ENCODE data around the gene EPB41L2.
A peak's percentile ranks its signal among the peaks of the same experiment; 100 is the strongest.
"Not testable (repeated sequence)": the region's sequence is repeated elsewhere in the genome, so short reads cannot be mapped to it uniquely, and the experiment has no call there.

The EPB41L2 gene

DNA sequence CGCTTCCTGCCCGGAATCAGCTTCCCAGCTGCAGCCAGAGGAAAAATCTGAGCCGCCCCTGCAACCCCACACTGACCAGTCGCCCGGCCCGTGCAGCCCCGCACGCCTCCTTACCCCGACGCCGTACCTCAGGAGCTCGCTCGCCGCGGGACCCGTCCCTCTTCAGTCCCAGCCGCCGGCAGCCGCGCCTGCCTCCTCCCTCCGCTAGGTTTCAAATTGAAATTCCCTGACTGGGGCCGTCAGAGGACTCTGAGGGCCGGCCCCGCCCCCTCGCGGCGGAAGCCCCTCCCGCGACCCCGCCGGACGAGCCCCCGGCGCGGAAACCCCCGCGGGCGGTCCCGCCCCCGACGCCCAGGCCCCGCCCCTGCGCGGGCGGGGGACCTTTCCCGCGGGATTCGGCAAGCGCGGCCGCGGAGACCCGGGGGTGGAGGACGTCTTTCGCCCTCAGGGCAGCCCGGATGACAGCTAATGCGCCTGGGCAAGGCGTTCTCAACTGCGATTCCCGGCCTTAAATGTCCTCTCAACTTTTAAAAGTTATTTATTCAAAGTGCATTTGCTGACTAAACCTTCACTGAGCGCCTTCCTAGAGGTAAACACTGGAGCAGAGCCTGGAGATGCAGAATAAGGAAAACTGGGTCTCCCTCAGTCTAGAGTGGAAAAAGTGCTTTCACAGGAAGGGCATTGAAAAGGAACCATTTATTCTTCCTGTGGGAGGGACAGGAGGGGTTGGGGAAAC is at the start of gene EPB41L2:
TSS of gene EPB41L2 (minus strand) at position 218 of the 736 bp plus-strand sequence. CDS start 106,760 bp downstream, outside the sequence.
- peak; percentile 64 to 95 (median 88) for DNase-seq
- intact Hi-C loops (cut with DNase I), result loop anchor here (5.0 kb wide), 3 partner anchors 46 to 176 kb away; partner anchors contain the start of gene AKAP7

GRCh38 chr6:131112249-131112648 is 49.2 kb upstream of the EPB41L2 start:
- intact Hi-C loops (cut with DNase I), result no loop called here
- no peak for DNase-seq

- no peak for DNase-seq
- intact Hi-C loops (cut with DNase I), result no loop called here
Measured at GRCh38 chr6:131107151-131107550, 44.1 kb upstream of the EPB41L2 start.

- DNase-seq, result no peak
- intact Hi-C loops (cut with DNase I), result no loop called here
Measured at GRCh38 chr6:131103901-131104300, 40.9 kb upstream of the EPB41L2 start.

DNA sequence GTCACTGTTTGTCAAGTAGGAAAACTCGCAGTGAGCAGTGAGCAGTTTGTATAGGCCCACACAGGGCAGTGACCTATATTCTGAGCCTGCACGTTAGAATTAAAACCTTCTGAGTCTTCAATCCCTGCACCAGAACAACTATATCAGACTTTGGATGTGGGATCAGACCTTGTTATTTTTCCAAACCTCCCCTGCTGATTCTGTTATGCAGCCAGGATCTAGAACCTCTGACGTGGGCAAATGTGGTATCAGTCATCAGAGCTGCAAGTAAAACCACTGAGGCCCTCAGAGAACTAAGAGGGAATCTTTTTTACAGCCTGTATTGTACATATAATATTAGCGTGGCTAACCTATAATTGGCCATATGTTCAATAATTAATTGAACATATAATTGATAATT is 40.3 kb upstream of the EPB41L2 start:
- intact Hi-C loops (cut with DNase I), result no loop called here
- no peak for DNase-seq

DNA sequence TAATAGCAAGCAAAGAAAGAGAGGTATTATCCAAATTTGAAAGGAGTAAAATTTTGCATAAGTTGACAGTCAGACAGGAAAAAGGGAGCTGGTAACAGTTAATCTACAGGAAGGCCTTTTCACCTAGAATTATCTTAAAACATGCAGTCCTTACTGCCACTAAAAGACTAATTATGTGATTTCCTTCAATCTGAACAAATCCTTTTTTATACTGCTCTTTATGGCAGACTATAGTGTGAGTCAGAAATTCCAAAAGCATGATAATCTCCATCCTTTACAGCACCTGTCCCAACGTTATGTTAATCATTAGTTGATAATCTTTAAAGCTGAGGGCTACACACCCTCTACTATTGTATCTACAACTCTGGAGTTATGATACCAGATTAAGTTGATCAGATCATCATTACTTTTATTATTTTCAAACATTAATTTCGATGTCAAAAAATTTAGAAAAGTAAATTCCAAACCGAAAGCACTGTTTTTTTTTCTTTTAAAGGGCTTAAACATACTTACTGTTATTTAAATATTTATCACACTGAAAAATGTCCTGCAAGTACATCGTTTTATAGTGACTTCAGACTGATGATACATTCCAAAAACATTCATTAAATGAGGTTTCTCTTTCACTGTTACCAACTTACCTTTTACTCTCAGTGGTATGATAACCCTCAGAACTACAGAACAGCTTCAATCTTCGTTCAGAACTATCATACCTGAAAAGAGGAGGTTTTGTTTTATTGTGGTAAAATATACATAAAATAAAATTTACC is 39.1 kb upstream of the EPB41L2 start:
- intact Hi-C loops (cut with DNase I), result no loop called here
- no peak for DNase-seq

- DNase-seq, result no peak
- intact Hi-C loops (cut with DNase I), result no loop called here
Measured at GRCh38 chr6:131096786-131097185, 33.7 kb upstream of the EPB41L2 start.

GRCh38 chr6:131093334-131093733 is 30.3 kb upstream of the EPB41L2 start:
- intact Hi-C loops (cut with DNase I), result no loop called here
- no peak for DNase-seq

GRCh38 chr6:131091944-131092343 is 28.9 kb upstream of the EPB41L2 start:
- intact Hi-C loops (cut with DNase I); DNase-seq: not testable (repeated sequence)

DNA sequence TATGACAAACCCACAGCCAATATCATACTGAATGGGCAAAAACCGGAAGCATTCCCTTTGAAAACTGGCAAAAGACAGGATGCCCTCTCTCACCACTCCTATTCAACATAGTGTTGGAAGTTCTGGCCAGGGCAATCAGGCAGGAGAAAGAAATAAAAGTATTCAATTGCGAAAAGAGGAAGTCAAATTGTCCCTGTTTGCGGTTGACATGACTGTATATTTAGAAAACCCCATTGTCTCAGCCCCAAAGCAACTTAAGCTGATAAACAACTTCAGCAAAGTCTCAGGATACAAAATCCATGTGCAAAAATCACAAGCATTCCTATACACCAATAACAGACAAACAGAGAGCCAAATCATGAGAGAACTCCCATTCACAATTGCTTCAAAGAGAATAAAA is 27.3 kb upstream of the EPB41L2 start:
- DNase-seq; intact Hi-C loops (cut with DNase I): not testable (repeated sequence)

DNA sequence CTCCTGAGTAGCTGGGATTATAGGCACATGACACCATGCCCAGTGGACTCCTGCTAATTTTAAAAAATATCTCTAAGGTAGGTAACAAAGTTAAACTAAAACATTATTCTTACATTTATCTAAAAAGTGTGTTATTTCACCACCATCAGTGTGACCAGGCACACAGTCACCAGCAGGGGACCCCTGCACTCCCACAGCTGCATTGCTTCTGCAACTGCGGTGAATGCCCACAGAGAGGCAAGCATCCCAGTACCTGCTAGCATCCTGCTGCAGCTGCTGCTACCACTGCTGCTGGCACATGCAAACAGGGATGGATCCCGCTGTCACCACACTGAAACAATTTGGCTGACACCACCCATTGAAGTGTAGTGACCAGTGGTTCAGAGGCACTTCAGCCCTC is 21.9 kb upstream of the EPB41L2 start:
- DNase-seq, result no peak
- intact Hi-C loops (cut with DNase I), result no loop called here

DNA sequence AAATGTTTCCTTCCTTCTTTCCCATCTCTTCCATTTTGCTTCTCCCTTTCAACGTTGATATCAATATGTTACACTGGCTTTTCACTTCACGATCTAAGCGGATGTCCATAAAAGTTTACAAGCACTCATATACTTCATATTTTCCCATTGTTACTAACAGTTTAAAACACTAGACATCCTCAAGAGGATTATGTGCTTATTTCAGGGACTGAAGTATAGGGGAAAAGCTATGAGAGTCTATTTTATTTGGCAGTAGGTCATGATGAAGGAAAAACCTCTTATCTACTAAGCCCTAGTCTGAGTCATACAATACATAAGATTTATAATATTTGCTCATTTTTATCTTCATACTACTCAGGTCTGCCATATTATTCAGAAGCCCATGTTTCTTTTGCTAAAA is 20.6 kb upstream of the EPB41L2 start:
- no peak for DNase-seq
- intact Hi-C loops (cut with DNase I), result no loop called here

- DNase-seq, result no peak
- intact Hi-C loops (cut with DNase I), result no loop called here
Measured at GRCh38 chr6:131082335-131082734, 19.3 kb upstream of the EPB41L2 start.

DNA sequence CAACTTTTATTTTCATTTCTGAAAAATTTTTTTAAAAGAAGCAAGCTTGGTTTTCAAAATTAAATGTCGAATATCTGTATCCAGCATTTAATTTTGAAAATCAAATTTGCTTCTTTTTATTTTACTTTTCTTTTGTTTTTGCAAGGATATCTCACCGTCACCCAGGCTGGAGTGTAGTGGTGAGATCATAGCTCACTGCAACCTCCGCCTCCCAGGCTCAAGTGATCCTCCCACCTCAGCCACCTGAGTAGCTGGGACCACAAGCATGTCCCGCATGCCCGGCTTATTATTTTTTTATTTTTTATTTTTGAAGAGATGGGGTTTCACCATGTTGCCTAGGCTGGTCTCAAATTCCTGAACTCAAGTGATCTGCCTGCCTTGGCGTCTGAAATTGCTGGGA is 17.0 kb upstream of the EPB41L2 start:
- no peak for DNase-seq
- intact Hi-C loops (cut with DNase I), result no loop called here

- DNase-seq, result no peak
- intact Hi-C loops (cut with DNase I), result no loop called here
Measured at GRCh38 chr6:131073577-131073976, 10.5 kb upstream of the EPB41L2 start.

DNA sequence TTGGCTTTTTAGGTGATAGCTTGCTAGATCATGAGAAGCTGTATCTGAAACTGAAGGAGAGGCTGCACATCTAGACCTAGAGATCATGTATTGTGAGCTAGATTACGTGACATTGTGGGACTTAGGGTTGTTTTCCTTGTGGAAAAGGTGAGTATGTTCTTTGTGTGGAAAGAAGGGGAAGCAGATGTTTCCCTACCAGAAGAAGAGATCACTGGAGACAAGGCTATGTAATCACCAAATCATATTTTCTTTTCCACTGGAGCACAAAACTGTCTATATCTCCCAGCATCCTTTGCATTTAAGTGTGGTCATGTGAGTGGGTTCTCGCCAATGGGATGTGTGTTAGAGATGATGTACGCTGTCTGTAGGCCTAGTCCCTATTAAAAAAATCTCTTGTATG is 7.0 kb upstream of the EPB41L2 start:
- intact Hi-C loops (cut with DNase I), result no loop called here
- DNase-seq, result no peak

DNA sequence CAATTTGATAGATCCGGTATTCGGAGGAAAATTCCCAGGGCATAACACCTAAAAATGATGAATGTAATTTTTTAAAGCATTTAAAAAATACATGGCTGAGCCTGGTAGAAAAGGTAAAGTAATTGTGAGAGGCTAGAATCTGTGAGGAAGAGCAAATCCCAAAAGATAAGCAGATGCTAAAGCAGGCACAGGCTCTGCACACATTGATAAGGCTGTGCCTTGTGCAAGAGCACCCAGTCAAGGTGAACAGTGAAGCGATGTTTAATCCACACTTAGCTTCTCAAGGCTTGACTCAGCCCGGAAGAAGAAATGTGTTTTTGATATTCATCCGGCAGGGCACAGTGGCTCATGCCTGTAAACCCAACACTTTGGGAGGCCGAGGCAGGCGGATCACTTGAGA is 5.1 kb upstream of the EPB41L2 start:
- DNase-seq, result no peak
- intact Hi-C loops (cut with DNase I), result no loop called here

- intact Hi-C loops (cut with DNase I), result no loop called here
- DNase-seq, result no peak
Measured at GRCh38 chr6:131067521-131067920, 4.5 kb upstream of the EPB41L2 start.

GRCh38 chr6:131065824-131066171 is 2.8 kb upstream of the EPB41L2 start:
- no peak for DNase-seq
- intact Hi-C loops (cut with DNase I), result no loop called here

DNA sequence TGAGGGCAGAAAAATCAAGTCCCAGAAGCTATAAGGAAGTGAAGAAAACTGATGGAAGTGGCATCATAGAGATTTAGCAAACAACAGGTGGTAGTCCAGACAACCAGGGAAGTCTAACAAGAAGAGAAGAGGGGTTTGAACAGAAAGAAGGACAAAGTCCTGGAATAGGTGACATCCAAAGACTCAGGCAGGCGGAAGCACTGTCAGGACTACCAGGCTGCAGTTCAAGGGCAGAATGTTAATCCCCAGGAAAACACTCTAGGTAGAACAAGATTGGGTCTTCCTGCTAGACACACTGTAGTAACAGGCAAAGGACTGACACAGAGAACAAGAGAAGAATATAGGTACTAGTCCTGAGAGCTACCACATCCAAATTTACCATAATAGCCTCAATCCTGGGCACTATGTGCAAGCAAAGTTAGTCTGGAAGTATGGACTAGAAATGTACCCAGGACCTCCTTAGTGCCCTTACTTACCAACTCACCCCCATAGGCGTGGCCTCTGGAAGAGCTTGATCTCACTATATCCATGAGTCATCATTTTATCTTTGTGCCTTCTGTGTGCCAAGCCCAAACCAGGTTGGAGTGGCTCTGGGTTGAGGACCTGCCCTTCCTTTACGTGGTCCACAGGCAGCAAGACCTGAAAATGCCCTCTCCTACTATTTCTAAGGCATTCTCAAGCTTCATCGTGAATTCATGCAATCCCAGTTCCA is 2.2 kb upstream of the EPB41L2 start:
- intact Hi-C loops (cut with DNase I), result no loop called here

More for the DNA sequence above, 2.2 kb upstream of the EPB41L2 start:
- no peak for DNase-seq

Measured in head of caudate nucleus (tissue), 42 donors.